HL-60/S4 treated with retinoic acid at 250 ng/mL for 4 days and 3 days (cell line): ENCODE results near the gene C9.

Source experiments
- in situ Hi-C: fragments of 300-500 bp; cut with MboI; formaldehyde crosslinking; loops from 2 replicates; pipeline ENCODE4 v1.7.0; 2022; ENCODE audit warnings: low sequenced_read_pairs

Gene C9

DNA sequence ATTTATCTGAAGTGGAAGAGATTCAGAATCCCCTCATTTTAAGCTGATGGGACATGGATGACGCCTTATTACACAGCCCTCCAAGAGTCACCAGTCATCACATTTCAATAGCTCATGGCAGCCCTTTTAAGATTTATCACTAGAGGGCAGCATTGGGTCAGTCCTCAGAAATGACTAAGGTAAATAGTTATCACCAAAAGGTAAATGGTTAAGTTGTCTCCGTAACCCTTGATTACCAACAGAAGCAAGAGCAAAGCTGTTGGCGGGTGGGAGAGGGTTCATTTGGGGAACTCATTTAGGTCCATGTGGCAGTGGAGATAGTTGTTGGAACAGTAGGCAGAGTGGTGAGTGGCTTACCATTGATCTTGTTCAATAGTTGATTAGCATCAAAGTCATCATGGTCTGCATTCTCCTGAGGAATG lies 12.0 kb upstream of the C9 start:
- in situ Hi-C loops = no loop called here

DNA sequence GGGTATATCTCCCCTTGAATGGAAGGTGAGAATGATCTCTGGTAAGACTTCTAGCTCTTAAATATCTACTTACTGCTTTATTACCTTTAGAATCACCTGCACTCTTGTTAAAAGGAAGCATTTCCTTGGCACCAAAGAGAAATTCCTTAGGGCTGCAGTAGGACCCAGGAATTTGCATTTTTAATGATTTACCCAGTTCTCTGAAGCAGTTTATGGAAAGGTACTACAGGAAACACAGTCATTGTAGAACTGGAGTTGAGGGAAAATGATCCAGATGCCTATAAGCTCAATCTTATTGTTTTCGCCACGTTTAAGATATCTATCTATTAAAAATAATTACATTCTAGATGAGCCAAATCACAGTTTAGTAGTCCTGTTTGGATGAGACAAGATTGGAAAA lies 9.5 kb upstream of the C9 start:
- in situ Hi-C loops = no loop called here

DNA sequence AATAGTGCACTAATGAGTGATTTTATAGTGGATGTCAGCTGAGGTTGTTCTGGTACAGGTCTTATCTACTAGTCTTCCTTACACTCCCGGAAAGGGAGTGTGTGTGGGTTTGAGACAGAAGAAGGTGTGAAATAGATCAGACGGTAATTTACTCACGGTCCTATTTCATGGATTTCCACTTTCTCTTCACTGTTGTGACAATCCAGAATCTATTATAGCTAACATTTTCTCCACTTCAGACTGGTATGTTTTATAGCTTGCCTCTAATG lies 7.0 kb upstream of the C9 start:
- in situ Hi-C loops = no loop called here

DNA sequence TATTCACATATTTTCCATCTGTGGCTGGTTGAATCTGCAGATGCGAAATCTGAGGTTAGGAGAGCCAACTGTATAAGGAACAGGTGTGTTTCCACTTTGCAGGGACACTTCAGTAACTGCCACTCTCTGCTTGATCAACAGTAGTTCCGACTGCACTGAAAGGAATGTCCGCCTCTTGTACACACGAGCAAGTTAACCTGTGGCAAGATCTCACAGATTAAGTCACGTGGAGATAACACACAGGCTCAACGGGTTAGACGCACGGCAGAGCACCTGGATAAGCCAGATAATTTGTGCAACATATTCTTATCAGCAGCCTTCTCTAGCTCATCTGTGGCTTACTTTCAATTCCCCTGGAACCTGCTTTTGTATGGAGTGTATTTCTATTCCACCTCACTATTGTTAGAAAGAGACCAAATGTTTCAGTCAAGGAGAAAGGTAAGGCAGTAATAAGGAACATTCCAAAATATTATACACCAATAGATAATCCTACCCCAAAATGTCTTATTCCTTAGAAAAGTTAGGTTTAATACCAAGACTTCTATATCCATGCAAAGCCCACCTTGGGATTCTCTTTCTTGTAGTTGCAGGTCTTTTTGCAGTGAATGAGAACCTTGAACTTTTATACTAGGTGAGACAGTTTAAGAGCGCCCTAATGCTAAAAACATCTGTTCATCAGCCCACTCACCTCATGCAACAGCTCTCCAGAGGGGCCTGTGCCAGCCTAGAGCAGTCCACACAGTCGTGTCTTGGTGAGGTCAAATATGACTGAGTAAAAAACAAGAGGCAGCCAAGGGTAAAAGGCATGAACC lies 6.5 kb upstream of the C9 start:
- in situ Hi-C loops = no loop called here

DNA sequence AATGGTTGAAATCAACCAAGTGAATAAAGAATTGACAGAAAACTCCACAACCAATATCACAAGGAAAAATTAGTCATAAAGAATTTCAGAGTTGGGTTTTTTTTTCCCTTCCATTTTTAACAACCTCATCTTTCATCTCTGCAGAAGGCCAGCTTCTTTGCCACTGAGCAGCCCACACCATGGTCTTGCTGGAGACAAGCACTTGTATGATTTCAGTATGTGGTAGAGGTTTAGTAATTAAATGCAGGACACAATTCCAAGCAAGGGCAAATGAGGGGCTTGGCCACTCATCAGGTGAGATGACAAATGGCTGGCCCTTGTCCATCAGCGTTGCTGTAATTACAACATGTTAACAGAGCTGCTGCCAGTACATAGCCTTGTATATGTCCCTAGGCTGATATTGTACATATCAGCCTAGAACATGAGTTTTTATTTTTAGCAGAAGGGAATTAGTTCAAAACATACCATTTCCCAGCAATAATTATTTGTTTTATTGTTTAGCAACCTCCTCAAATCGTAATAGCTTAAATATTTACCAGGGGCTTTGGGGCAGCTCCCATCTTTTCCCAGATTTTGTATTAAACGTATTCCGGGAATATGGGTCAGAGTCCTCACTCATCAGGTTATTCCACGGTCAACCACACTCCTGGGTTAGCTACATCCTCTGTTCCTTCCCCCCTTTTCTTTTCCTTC lies 5.0 kb upstream of the C9 start:
- in situ Hi-C loops = no loop called here

DNA sequence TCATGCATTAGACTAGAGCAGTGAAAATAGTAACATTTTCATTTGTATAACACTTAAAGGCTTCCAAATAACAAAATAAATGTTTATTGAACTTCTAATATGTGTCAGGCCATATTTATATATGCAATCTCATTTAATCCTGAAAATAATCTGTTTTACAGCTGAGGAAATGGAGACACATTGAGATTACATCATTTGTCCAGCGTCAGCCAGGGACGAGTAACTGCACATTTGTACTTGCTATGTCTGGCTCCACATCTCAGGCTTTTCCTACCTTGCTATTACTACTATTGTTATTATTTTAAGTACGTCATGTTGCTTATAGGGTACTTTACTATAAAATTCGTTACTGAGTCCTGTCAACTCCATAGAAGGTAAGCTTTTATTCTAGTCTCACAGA lies 3.8 kb upstream of the C9 start:
- in situ Hi-C loops = no loop called here

DNA sequence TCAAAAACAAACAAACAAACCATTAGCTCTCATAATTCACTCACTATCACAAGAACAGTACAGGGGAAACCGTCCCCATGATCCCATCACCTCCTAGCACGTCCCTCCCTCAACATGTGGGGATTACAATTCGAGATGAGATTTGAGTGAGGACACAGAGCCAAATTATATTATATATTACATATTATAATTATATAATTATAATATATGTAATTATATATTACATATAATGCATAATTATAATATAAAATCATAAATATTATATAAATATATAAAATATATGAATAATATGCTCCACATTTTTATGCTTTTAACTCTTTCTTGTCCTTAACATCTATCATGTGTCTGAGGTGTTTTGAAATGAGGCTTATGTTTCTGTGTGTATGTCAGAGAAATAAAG lies 3.4 kb upstream of the C9 start:
- in situ Hi-C loops = no loop called here

DNA sequence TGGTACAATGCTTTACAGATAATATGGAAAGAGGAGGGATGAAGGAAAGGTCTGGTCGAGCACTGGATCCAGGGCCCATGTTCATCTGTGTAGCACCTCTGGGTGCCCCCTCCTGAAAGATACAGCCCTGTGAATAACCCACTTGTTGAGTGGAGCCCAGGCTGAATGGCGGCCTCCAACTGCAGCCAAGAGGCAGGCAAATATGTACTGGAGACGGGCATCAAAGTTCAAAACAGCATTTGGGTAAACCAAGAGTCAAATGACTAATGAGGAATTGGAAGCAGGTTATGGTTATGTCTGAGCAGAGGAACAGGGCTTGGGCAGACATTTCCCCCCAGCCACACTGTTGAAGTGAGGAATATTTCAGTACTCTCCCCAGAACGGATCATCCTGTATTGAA lies 1.1 kb downstream of the C9 start:
- in situ Hi-C loops = no loop called here

DNA sequence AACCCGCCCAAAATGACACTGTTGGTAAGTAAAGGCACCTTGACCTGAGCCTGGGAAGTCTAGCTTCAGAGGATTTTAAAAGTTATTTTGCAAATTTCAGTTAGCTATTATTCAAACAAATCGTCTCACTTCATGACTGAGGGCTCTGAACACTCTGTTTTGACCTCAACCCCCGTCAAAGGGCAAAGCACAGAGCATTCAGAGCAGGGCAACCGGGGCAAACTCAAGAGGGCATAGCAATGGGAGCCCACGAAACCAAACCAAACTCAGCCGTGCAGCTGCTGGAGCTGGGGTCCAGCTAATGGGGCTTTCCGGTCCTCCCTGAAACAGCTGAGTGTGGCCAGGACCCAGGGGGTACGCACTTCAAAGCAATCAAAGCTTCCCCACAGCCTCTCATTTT lies 1.6 kb downstream of the C9 start:
- in situ Hi-C loops = no loop called here

DNA sequence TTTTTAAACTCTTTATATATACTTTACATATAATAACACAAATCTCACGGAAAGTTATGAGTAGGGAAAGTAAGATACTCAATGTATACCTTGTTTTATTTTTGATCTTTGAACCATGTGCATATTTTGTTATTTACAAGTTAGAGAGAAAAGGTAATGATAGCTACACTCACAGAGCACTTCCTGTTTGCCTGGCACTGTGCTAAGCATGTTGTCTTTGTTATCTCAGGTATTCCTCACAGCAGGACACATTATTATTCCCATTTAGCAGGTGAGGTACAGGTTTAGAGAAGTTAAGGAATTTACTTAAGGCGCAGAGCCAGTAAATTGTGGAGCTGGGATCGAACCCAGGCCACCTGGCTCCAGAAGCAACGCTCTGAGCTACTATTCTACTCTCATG lies 3.0 kb downstream of the C9 start:
- in situ Hi-C loops = no loop called here

DNA sequence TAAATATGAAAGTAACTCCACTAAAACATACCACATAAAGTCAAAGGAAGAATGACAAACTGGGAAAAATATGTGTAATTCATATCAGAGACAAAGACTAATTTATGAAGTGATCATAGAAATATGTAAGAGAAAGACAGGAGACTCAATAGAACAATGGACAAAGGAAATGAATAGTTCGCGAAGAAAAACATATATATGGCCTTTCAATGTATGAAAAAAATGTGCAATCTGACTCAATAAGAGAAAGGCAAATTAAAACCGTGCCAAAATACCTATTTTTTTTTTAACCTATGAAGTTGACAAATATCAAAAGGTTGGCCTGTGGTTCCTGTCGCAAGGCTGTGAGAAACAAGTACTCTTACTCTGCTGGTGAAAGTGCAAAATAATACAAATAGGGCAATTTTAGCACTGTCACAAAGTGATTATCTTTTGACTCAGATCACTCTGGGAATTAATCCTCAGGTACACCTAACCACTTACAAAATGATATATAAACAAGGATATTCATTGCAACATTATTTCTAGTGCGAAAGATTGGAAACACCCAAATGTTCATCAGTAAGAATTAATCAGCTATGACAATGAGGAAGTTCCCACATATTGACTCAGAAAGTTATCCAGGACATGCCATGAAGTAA lies 3.7 kb downstream of the C9 start:
- in situ Hi-C loops = no loop called here

DNA sequence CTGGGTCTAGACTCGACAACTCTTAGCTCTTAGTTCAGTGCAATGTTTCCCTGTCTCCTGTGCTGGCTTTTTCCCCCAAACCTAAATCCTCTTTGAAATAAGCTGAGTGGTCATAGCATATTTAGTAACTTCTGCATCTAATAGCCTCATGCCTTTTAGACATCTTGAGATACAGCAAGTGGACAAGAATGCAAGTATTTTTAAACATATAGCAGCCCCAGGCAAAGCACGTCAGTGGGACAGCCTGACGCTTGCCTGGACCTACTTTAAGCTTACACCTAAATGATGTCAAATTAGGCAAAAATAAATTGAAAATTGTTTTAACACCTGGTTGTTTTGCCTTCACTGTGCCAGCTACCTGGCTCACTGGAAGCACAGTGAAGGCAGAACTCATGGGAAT lies 8.0 kb downstream of the C9 start:
- in situ Hi-C loops = no loop called here

DNA sequence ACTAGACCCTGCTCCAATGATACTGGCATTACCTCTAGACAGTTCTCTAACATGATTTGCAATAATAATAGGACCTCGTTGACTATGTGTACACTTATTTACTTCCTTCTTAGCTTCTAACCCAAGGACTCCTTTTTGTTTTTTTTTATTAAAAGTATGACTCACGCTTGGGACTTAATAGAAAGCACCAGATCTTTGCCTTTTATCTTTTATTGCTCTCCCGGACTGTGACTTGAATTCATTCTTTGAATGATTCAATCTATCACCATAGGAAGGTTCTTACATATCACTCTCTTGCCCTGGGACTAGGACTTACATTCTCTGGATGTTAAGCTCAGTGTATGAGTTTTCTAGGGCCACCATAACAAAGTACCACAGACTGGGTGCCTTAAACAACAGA lies 9.0 kb downstream of the C9 start:
- in situ Hi-C loops = no loop called here

DNA sequence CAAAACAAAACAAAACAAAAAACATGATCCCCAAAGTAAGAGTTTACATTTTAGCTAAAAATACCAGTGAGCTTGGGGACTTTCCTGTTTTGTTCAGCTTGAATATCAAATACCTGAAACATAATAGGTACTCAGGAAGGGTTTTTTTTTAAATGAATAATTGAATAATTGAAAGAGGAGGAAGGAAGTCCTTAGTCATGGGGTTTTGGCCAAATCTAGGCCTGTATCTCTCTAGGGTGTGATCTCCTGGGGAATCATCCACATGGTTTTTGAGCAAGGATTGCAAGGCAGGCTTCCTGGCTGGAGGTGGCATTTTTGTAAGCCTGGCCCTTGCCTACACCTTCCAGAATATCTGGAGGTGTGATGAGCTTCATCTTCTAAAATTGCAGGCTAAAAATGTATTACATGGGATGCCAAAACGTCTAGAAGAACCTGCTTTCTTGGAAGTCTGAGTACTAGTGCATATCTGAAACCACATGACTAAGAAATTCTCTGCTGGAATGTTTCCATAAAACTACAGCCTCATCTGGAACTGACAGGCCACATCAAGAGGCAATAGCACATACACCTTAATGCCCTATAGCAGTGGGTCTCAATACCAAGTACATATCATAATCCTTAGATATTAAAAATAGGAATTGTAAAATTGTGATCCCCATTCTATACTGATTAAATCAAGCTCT lies 10.4 kb downstream of the C9 start:
- in situ Hi-C loops = no loop called here

DNA sequence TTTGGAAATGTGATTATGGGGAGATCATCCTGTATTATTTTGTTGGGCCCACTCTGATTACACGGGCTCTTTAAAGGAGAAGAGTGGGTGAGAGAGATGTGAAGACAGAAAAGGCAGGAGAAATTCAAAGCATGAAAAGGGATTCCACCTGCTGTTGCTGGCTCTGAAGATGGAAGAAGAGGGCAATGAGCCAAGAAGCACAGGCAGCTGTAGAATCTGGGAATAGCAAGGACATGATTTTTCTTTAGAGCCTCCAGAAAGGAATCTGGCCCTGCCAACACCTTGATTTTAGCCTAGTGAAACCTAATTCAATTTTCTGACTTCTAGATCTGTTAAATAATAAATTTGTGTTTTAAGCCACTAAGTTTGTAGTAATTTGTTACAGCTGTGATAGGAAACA lies 11.3 kb downstream of the C9 start:
- in situ Hi-C loops = no loop called here

DNA sequence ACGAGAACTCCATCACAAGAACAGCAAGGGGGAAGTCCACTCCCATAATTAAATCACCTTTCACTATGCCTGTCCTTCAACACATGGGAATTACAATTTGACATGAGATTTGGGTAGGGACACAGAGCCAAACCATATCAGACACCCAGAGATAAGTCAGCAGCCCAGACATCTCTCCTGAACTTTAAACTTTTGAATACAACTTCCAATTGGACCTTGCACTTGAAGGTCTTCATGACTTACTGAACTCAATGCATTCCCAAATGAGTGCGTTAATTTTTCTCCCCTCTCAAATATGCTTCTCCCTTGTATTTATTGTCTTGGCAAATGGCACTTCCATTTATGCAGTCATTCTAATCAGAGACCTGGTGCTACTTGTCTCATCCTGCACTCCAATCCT lies 12.1 kb downstream of the C9 start:
- in situ Hi-C loops = no loop called here

DNA sequence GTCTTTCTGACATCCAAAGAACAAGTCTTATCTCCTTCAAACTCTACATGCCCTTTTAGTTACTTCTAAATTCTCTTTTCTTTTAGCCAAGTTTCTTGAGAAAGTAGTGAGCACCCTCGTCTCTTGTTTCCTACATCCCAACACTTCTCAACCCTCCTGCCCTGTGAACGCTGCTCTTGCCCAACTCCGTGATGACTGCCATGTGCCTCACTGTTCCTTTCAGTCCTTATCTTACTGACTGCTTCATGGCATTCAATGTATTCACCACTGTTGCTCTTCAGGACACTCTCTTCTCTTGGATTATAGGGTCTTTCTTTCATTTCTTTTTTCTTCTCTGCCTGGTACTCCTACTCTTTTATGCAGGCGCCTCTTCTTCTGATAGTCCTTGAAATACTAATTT lies 14.8 kb downstream of the C9 start:
- in situ Hi-C loops = no loop called here

DNA sequence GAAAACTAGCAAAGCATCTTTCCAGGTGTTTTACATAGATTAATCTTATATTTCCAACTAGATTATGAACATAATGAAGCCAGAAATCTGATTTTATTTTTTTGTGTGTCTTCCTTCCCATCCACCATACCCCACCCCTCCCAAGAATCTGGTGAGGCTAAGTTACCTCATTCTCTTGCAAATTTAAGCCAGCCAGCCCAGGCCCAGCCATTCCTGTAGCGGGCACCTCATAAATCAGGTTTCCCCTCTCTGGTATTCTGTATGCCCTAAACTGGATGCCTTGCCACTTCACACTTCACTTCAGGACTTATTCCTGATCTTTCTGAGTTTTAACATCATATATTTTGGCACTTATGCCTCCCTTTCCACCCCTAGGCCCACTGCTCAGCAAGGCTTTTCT lies 21.8 kb downstream of the C9 start:
- in situ Hi-C loops = no loop called here

DNA sequence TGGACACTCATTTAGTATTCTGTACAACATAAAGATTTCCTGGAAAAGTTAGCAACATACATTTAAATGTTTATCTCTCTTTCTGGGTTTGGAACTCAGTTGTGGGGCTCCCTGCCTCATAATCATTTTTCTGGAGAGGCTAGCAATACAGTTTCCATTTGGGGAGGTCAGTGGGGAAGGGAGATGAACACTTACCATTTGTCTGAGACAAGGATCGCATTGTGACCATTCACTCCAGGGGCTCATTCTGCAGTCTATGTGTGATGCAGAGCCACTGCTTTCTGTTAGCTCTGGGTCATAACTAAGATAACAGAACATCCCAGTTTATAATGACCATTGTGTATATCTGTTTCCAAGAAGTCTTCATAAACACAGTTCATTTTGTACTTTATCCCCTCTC lies 22.4 kb downstream of the C9 start:
- in situ Hi-C loops = no loop called here

DNA sequence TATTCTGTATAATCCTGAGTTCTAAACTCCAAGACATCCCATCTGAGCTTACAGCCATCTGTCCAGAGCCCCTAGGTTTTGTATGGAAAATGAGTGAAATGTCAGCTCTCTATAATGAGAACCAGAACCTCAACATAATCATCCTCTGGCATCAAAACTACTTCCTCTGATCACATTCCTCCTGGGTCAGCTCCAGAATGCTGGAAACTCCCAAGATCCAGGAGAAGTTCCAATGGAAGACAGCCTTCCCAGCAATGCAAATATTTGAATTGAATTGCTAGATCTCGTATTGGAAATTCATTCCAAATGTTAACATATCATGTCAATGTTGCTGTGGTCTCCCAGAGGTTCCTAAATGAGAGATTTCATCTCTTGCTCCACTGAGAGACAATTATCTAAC lies 23.8 kb downstream of the C9 start:
- in situ Hi-C loops = no loop called here

DNA sequence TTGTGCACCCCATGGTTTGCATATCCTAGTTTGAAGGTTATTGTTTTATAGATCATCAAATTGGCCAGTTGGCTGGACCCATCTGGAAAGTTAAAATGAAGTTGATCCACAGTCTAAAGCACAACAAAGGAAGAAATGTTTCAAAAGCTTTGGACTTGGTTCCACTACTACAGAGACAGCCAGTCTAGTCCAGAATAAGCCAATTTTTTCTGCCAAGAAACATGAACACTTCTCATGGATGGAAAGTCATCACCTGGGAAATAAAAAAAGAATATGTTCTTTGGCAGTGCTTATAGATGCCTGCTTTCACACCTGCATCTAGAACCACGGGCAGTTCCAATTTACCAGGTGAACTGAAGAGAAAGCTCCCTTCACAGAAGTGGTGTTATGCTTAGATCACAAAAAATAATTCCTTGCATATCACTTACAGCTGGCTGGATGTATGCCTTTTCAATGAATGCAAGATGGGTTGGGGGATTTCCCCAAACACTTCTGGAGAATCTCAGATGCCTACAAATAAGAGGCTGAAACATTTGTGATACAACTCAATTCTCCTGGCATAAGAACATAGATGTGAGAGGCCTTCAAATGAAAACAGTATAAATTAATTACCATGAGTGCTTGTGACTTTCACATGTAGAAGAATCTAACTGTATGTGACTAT lies 26.9 kb downstream of the C9 start:
- in situ Hi-C loops = no loop called here
